Measurements from ENCODE around the gene ARAP1.

DNA sequence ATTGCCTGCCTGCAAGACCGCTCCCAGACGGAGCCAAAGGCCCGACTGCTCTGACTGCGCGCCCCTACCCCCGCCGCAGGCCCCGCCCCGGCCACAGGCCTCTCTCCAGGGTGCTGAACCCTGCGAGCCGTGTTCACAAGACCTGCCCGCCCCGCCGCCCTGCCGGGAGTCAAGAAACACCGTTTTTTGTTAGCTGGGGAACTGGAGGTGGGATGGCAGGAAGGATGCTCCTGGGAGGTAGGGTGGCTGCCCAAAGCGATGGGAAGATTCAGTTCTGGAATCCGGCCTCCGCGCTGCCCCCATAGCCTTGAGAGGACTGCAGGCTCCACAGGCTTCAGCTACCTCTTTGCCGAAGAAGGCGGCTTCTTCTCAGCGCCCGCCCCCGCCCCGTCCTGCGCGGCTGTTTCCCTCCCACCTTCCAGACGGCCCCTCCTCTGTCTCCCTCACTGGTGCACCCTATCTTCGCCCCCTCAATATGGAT lies 75.3 kb downstream of the ARAP1 start:
- no peak for TF ChIP-seq POLR2A (IDR thresholded peaks at IDR 0.05)
- TF ChIP-seq, protein P1, sequence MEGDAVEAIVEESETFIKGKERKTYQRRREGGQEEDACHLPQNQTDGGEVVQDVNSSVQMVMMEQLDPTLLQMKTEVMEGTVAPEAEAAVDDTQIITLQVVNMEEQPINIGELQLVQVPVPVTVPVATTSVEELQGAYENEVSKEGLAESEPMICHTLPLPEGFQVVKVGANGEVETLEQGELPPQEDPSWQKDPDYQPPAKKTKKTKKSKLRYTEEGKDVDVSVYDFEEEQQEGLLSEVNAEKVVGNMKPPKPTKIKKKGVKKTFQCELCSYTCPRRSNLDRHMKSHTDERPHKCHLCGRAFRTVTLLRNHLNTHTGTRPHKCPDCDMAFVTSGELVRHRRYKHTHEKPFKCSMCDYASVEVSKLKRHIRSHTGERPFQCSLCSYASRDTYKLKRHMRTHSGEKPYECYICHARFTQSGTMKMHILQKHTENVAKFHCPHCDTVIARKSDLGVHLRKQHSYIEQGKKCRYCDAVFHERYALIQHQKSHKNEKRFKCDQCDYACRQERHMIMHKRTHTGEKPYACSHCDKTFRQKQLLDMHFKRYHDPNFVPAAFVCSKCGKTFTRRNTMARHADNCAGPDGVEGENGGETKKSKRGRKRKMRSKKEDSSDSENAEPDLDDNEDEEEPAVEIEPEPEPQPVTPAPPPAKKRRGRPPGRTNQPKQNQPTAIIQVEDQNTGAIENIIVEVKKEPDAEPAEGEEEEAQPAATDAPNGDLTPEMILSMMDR (IDR thresholded peaks at IDR 0.05), result no peak
